Spleen (tissue), 11 donors: ENCODE measurements around the gene CFAP74. TPM values are rescaled to one million over a fixed set of nuclear protein-coding genes. Genes with fewer than 3 reads are reported as not detected.
A peak's percentile ranks its signal among the peaks of the same experiment; 100 is the strongest.

Experiments used
- DNase-seq: peaks from one replicate; pipeline ENCODE4 v3.0.0-alpha.2; 2020
- H3K27ac ChIP-seq, 8 donors: fragments of 200-600 bp; sonication (generic) in 7 of 8; 1 replicate in 4 of 8; 2 replicates in 4 of 8; pipeline versions ENCODE4 v1.5.0 to v1.8.0; 2016 to 2021; ENCODE audit warnings: inconsistent platforms in 4 of 8, mild to moderate bottlenecking in 4 of 8, moderate library complexity in 1 of 8
- H3K27me3 ChIP-seq, 7 donors: fragments of 200-600 bp; sonication (generic) in 6 of 7; replicated peaks in 1 of 7; 1 replicate in 4 of 7; 2 replicates in 3 of 7; pipeline versions ENCODE4 v1.5.0 to v1.8.0; 2016 to 2021; ENCODE audit warnings: inconsistent platforms in 3 of 7, mild to moderate bottlenecking in 1 of 7
- H3K36me3 ChIP-seq, 6 donors: fragments of 200-600 bp; sonication (generic) in 5 of 6; 1 replicate in 4 of 6; 2 replicates in 2 of 6; pipeline versions ENCODE4 v1.5.0 to v1.8.0; 2016 to 2021; ENCODE audit warnings: inconsistent platforms in 2 of 6
- H3K4me1 ChIP-seq, 6 donors: fragments of 200-600 bp; sonication (generic) in 5 of 6; 1 replicate in 3 of 6; 2 replicates in 3 of 6; pipeline versions ENCODE4 v1.5.0 to v1.8.0; 2016 to 2021; ENCODE audit warnings: inconsistent platforms in 3 of 6
- H3K4me3 ChIP-seq, 8 donors: fragments of 200-600 bp; sonication (generic) in 7 of 8; 1 replicate in 4 of 8; 2 replicates in 4 of 8; pipeline versions ENCODE4 v1.5.0 to v1.8.0; 2016 to 2021; ENCODE audit warnings: inconsistent platforms in 4 of 8, mild to moderate bottlenecking in 4 of 8, moderate library complexity in 2 of 8
- H3K9me3 ChIP-seq, 8 donors: fragments of 200-600 bp; sonication (generic) in 7 of 8; 1 replicate in 4 of 8; 2 replicates in 4 of 8; pipeline versions ENCODE4 v1.5.0 to v1.8.0; 2016 to 2021; ENCODE audit warnings: inconsistent platforms in 4 of 8
- CTCF ChIP-seq, 11 experiments: fragments of 200-600 bp in 7 of 11; fragments of 450-650 bp in 4 of 11; sonication (generic) in 4 of 11; IDR thresholded peaks in 8 of 11; conservative IDR thresholded peaks in 3 of 11; 1 replicate in 7 of 11; 2 replicates in 4 of 11; pipeline versions ENCODE4 v1.4.0 to v1.8.0; 2016 to 2021; ENCODE audit warnings: antibody characterized with exemption in 11 of 11, inconsistent platforms in 4 of 11, mild to moderate bottlenecking in 1 of 11
- POLR2A ChIP-seq, 3 donors: fragments of 450-650 bp; IDR thresholded peaks; one replicate each; pipeline ENCODE4 v1.5.1; 2017; ENCODE audit warnings: antibody characterized with exemption in 3 of 3, mild to moderate bottlenecking in 1 of 3
- POLR2AphosphoS5 ChIP-seq, 3 donors: sonication (generic); formaldehyde crosslinking; IDR thresholded peaks; one replicate each; pipeline ENCODE4 v1.5.1; 2017; ENCODE audit warnings: antibody characterized with exemption in 3 of 3
- WGBS, 5 donors: extraction: QIAGEN DNeasy Blood & Tissue Kit in 3 of 5; methylation state at CpG; one replicate each; pipeline versions ENCODE4 v1.1.5 to v1.1.7; 2013 to 2018; 5-methylcytosine and 5-hydroxymethylcytosine counted together
- intact Hi-C: fragments of 100-400 bp; cut with DNase I; formaldehyde crosslinking; loops from one replicate; pipeline ENCODE4 v1.15.0; 2023; ENCODE audit warnings: low total_unique reads
- polyA plus RNA-seq, 3 donors: library from polyadenylated mRNA; stranded (reverse); fragments of 200-250 nt; gene quantifications; one replicate each; pipeline ENCODE4 v1.2.1, GENCODE V29; 2013
- total RNA-seq, 7 donors: library from RNA; depleted of rRNA in 3 of 7; stranded (reverse); fragments of >200 nt in 3 of 7; fragmentation: NEBNext Ultra II Directional in 4 of 7; extraction: Animal tissue kit (Norgen Biotek cat#: 25700) in 4 of 7; gene quantifications; one replicate each; pipeline versions ENCODE4 v1.1.0 to v1.2.1, GENCODE V29; 2016 to 2021
- donor health status: healthy with polysubstance abuse.
- donor health status: DM: no; HTN: no; CAD: no; lungs with moderate emphysema.
- donor health status: DM: no; HTN: no; CAD: no.
- donor health status: Bipolar disorder and iron deficiency.
- donor health status: healthy.
- donor health status: DM: no; HTN: no; CAD: no.
- donor health status: DM: yes; HTN: yes; CAD: no.

Gene CFAP74
- total and polyA plus RNA-seq, 10 donors, result 0.03 to 0.32 (median 0.14) TPM; not detected in 4

- Histone ChIP-seq H3K9me3 (no peaks in the 10 kb centered on the region), H3K36me3 (no peaks in the 10 kb centered on the region), H3K4me1 (peaks cover 8 to 38% (median 27%) of the 10 kb centered on the region in 6 donors), H3K4me3 (no peak overlapping the region), H3K27me3 (peaks cover 0 to 16% (median 0%) of the 10 kb centered on the region in 7 donors), H3K27ac (no peak overlapping the region)
- 90 to 95% (median 93%) methylated on average over 18 to 23 of the region's 23 CpGs for WGBS, 5 donors
- DNase-seq, result peak; percentile 75
- intact Hi-C loops, result no loop called here
- TF ChIP-seq POLR2A (IDR thresholded peaks at IDR 0.05), result no peak
- no peak for TF ChIP-seq POLR2AphosphoS5 (IDR thresholded peaks at IDR 0.05)
- no peak for TF ChIP-seq CTCF (IDR thresholded peaks at IDR 0.05 in 8 of 11, conservative IDR thresholded peaks at IDR 0.05 in 3 of 11)
Measured at GRCh38 chr1:1915911-1916840, 87.4 kb downstream of the CFAP74 start.

- TF ChIP-seq POLR2A (IDR thresholded peaks at IDR 0.05), result no peak
- TF ChIP-seq CTCF (IDR thresholded peaks at IDR 0.05 in 8 of 11, conservative IDR thresholded peaks at IDR 0.05 in 3 of 11), result no peak
- TF ChIP-seq POLR2AphosphoS5 (IDR thresholded peaks at IDR 0.05), result no peak
- intact Hi-C loops, result no loop called here
- Histone ChIP-seq H3K27ac (no peak within 1 kb of the TSS), H3K36me3 (no peaks in the 10 kb centered on the region), H3K4me3 (no peak within 1 kb of the TSS), H3K9me3 (no peaks in the 10 kb centered on the region), H3K4me1 (peaks cover 8 to 30% (median 23%) of the 10 kb centered on the region in 6 donors), H3K27me3 (peaks cover 0 to 16% (median 0%) of the 10 kb centered on the region in 7 donors)
- DNase-seq, result peak; percentile 73
- whole genome bisulfite sequencing, 5 donors, result 86 to 92% (median 87%) methylated on average over 13 to 15 of the region's 15 CpGs
Measured at GRCh38 chr1:1914971-1915692, 88.5 kb downstream of the CFAP74 start, which contains the start of gene CALML6. CALML6 (plus strand) TSS chr1:1915260; CDS start chr1:1915281, 21 bp downstream.

GRCh38 chr1:1914101-1914970 lies 89.2 kb downstream of the CFAP74 start:
- intact Hi-C loops, result no loop called here
- peaks cover 10 to 30% (median 24%) of the 10 kb centered on the region in 6 donors for H3K4me1 ChIP-seq
- TF ChIP-seq POLR2AphosphoS5 (IDR thresholded peaks at IDR 0.05), result no peak
- TF ChIP-seq POLR2A (IDR thresholded peaks at IDR 0.05), result no peak
- no peak for TF ChIP-seq CTCF (IDR thresholded peaks at IDR 0.05 in 8 of 11, conservative IDR thresholded peaks at IDR 0.05 in 3 of 11)
- peaks cover 0 to 16% (median 0%) of the 10 kb centered on the region in 7 donors for H3K27me3 ChIP-seq
- 62 to 90% (median 75%) methylated on average over 2 to 20 of the region's 20 CpGs for WGBS, 5 donors
- H3K27ac ChIP-seq, result no peak overlapping the region
- no peak overlapping the region for H3K4me3 ChIP-seq
- H3K36me3 ChIP-seq, result no peaks in the 10 kb centered on the region
- peak; percentile 71 for DNase-seq
- H3K9me3 ChIP-seq, result no peaks in the 10 kb centered on the region
